Duodenal mucosa (tissue), 2 donors: ENCODE results near the gene RBM34.
"Not testable (repeated sequence)": the region's sequence is repeated elsewhere in the genome, so short reads cannot be mapped to it uniquely, and the experiment has no call there.

Experiments
- H3K27ac ChIP-seq: one replicate; pipeline ENCODE4 v1.7.0; 2013; ENCODE audit warnings: low read depth, low read length
- H3K27me3 ChIP-seq, 2 donors: one replicate each; pipeline ENCODE4 v1.7.0; 2013; ENCODE audit warnings: low read length in 2 of 2, control low read depth in 1 of 2; ENCODE audit not compliant: insufficient read depth in 2 of 2, control insufficient read depth in 1 of 2
- H3K36me3 ChIP-seq, 2 donors: one replicate each; pipeline ENCODE4 v1.7.0; 2013; ENCODE audit warnings: low read length in 2 of 2, control low read depth in 1 of 2; ENCODE audit not compliant: insufficient read depth in 2 of 2, control insufficient read depth in 1 of 2
- H3K4me1 ChIP-seq, 2 donors: one replicate each; pipeline ENCODE4 v1.7.0; 2013; ENCODE audit warnings: low read length in 2 of 2, control low read depth in 1 of 2; ENCODE audit not compliant: insufficient read depth in 2 of 2, control insufficient read depth in 1 of 2
- H3K4me3 ChIP-seq, 2 donors: one replicate each; pipeline ENCODE4 v1.7.0; 2013; ENCODE audit warnings: low read length in 2 of 2, low read depth in 1 of 2
- H3K9ac ChIP-seq, 2 donors: one replicate each; pipeline ENCODE4 v1.7.0; 2013; ENCODE audit warnings: low read length in 2 of 2, low read depth in 1 of 2
- H3K9me3 ChIP-seq, 2 donors: one replicate each; pipeline ENCODE4 v1.7.0; 2013; ENCODE audit warnings: low read length in 2 of 2, control low read depth in 1 of 2; ENCODE audit not compliant: control insufficient read depth in 1 of 2

Gene RBM34

GRCh38 chr1:235105051-235106043 is 55.7 kb downstream of the RBM34 start:
- Histone ChIP-seq H3K4me3 (peak overlapping the region in 1 of 2 donors; percentile 68), H3K9ac (no peak overlapping the region), H3K27ac (no peak overlapping the region)

GRCh38 chr1:235102993-235103411 is 58.0 kb downstream of the RBM34 start:
- H3K4me3 ChIP-seq: no peak overlapping the region
- no peaks in the 10 kb centered on the region for H3K9me3 ChIP-seq
- H3K4me1 ChIP-seq: peaks cover 14% of the 10 kb centered on the region in 2 donors
- no peak overlapping the region for H3K9ac ChIP-seq
- no peak overlapping the region for H3K27ac ChIP-seq
- peaks cover 0 to 4% of the 10 kb centered on the region in 2 donors for H3K36me3 ChIP-seq
- H3K27me3 ChIP-seq: no peaks in the 10 kb centered on the region

More at GRCh38 chr1:235105051-235106043, 55.7 kb downstream of the RBM34 start:
- peaks cover 3 to 25% of the 10 kb centered on the region in 2 donors for H3K36me3 ChIP-seq
- no peaks in the 10 kb centered on the region for H3K27me3 ChIP-seq
- peaks cover 14% of the 10 kb centered on the region in 2 donors for H3K4me1 ChIP-seq
- no peaks in the 10 kb centered on the region for H3K9me3 ChIP-seq

- Histone ChIP-seq H3K27ac (no peak overlapping the region), H3K36me3 (no peaks in the 10 kb centered on the region), H3K4me1 (peaks cover 14% of the 10 kb centered on the region in 2 donors), H3K9me3 (no peaks in the 10 kb centered on the region), H3K4me3 (no peak overlapping the region), H3K27me3 (no peaks in the 10 kb centered on the region), H3K9ac (no peak overlapping the region)
These were observed 58.8 kb downstream of the RBM34 start for GRCh38 chr1:235102259-235102582.

- H3K9me3 ChIP-seq: no peaks in the 10 kb centered on the region
- H3K36me3 ChIP-seq: no peaks in the 10 kb centered on the region
- H3K9ac ChIP-seq: no peak overlapping the region
- H3K27me3 ChIP-seq: no peaks in the 10 kb centered on the region
- H3K27ac ChIP-seq: no peak overlapping the region
- H3K4me1 ChIP-seq: peaks cover 14% of the 10 kb centered on the region in 2 donors
- H3K4me3 ChIP-seq: no peak overlapping the region
These were observed 59.3 kb downstream of the RBM34 start for GRCh38 chr1:235101558-235102258.

GRCh38 chr1:235100194-235100772 is 60.8 kb downstream of the RBM34 start:
- H3K9ac ChIP-seq: no peak overlapping the region
- H3K27ac ChIP-seq: no peak overlapping the region
- H3K4me3 ChIP-seq: no peak overlapping the region
- peaks cover 14% of the 10 kb centered on the region in 2 donors for H3K4me1 ChIP-seq
- no peaks in the 10 kb centered on the region for H3K36me3 ChIP-seq
- H3K9me3 ChIP-seq: no peaks in the 10 kb centered on the region
- no peaks in the 10 kb centered on the region for H3K27me3 ChIP-seq

GRCh38 chr1:235098991-235099390 is 62.1 kb downstream of the RBM34 start:
- no peak overlapping the region for H3K27ac ChIP-seq
- peaks cover 4 to 5% of the 10 kb centered on the region in 2 donors for H3K4me1 ChIP-seq
- no peak overlapping the region for H3K4me3 ChIP-seq
- H3K9me3 ChIP-seq: no peaks in the 10 kb centered on the region
- no peaks in the 10 kb centered on the region for H3K36me3 ChIP-seq
- H3K27me3 ChIP-seq: no peaks in the 10 kb centered on the region
- H3K9ac ChIP-seq: no peak overlapping the region

- Histone ChIP-seq H3K9me3 (no peaks in the 10 kb centered on the region), H3K4me3 (no peak overlapping the region), H3K4me1 (peaks cover 2 to 5% of the 10 kb centered on the region in 2 donors), H3K27ac (no peak overlapping the region), H3K9ac (no peak overlapping the region), H3K36me3 (no peaks in the 10 kb centered on the region), H3K27me3 (no peaks in the 10 kb centered on the region)
These were observed 62.5 kb downstream of the RBM34 start for GRCh38 chr1:235098547-235098946.

- H3K36me3 ChIP-seq, H3K27ac ChIP-seq, H3K9me3 ChIP-seq, H3K4me3 ChIP-seq, H3K9ac ChIP-seq, H3K27me3 ChIP-seq: not testable (repeated sequence)
- peaks cover 9 to 11% of the 10 kb centered on the region in 2 donors for H3K4me1 ChIP-seq
These were observed 63.5 kb downstream of the RBM34 start for GRCh38 chr1:235097501-235097900.

GRCh38 chr1:235095938-235096562 is 65.0 kb downstream of the RBM34 start:
- Histone ChIP-seq H3K4me1 (peaks cover 9 to 11% of the 10 kb centered on the region in 2 donors), H3K27me3 (no peaks in the 10 kb centered on the region), H3K9me3 (no peaks in the 10 kb centered on the region), H3K27ac (no peak overlapping the region), H3K36me3 (no peaks in the 10 kb centered on the region), H3K4me3 (no peak overlapping the region), H3K9ac (no peak overlapping the region)
